Stimulated activated CD8-positive, alpha-beta memory T cell treated with anti-CD3 and anti-CD28 coated beads, Interleukin-15, amount 100 ng/mL, for 24 hours (primary cell): ENCODE results near the gene NAIF1.
"Not testable (repeated sequence)": the region's sequence is repeated elsewhere in the genome, so short reads cannot be mapped to it uniquely, and the experiment has no call there.

ENCODE experiments used
- DNase-seq: peaks from one replicate; pipeline ENCODE4 v3.0.0-alpha.2; 2020; ENCODE audit warnings: low read depth

The NAIF1 gene

GRCh38 chr9:128057724-128058409, 9.3 kb downstream of the NAIF1 start:
- DNase-seq: no peak

- DNase-seq: no peak
Observed at GRCh38 chr9:128056887-128057723, 10.0 kb downstream of the NAIF1 start.

- DNase-seq: no peak
Observed at GRCh38 chr9:128056086-128056485, 11.0 kb downstream of the NAIF1 start.

- DNase-seq: no peak
Observed at GRCh38 chr9:128055344-128056040, 11.6 kb downstream of the NAIF1 start.

GRCh38 chr9:128054087-128054486, 13.0 kb downstream of the NAIF1 start:
- DNase-seq: no peak

GRCh38 chr9:128053560-128053959, 13.6 kb downstream of the NAIF1 start:
- no peak for DNase-seq

- DNase-seq: no peak
Observed at GRCh38 chr9:128051932-128052709, 15.0 kb downstream of the NAIF1 start.

GRCh38 chr9:128049843-128050242, 17.3 kb downstream of the NAIF1 start:
- no peak for DNase-seq

GRCh38 chr9:128048663-128049062, 18.5 kb downstream of the NAIF1 start:
- no peak for DNase-seq

GRCh38 chr9:128047231-128047630, 19.9 kb downstream of the NAIF1 start:
- DNase-seq: no peak

- no peak for DNase-seq
Observed at GRCh38 chr9:128045831-128046230, 21.3 kb downstream of the NAIF1 start.

- DNase-seq: not testable (repeated sequence)
Observed at GRCh38 chr9:128045409-128045808, 21.7 kb downstream of the NAIF1 start.

- no peak for DNase-seq
Observed at GRCh38 chr9:128043467-128043868, 23.7 kb downstream of the NAIF1 start.

GRCh38 chr9:128042043-128042442, 25.1 kb downstream of the NAIF1 start:
- no peak for DNase-seq

- DNase-seq: not testable (repeated sequence)
Observed at GRCh38 chr9:128040783-128041182, 26.3 kb downstream of the NAIF1 start.

GRCh38 chr9:128036522-128036921, 30.6 kb downstream of the NAIF1 start:
- DNase-seq: not testable (repeated sequence)

- DNase-seq: no peak
Observed at GRCh38 chr9:128034821-128035652, 32.1 kb downstream of the NAIF1 start.

- no peak for DNase-seq
Observed at GRCh38 chr9:128033609-128034008, 33.5 kb downstream of the NAIF1 start.

GRCh38 chr9:128027705-128028104, 39.4 kb downstream of the NAIF1 start:
- no peak for DNase-seq

- no peak for DNase-seq
Observed at GRCh38 chr9:128026773-128027541, 40.2 kb downstream of the NAIF1 start.
